SK-N-SH treated with all-trans-retinoic acid at 6 μM for 48 hours (cell line): ENCODE results near the gene FAM20B.
A peak's percentile ranks its signal among the peaks of the same experiment; 100 is the strongest.

Experiments
- ATAC-seq: fragments of 200-7000 bp; cut with Tn5 transposase; 3 replicates; pipeline ENCODE4 v1.9.1; 2020; ENCODE audit warnings: mild to moderate bottlenecking, moderate library complexity
- ARNTL ChIP-seq: fragments of 450-650 bp; formaldehyde crosslinking; IDR thresholded peaks from 2 replicates; pipeline ENCODE4 v1.5.0; 2020; ENCODE audit warnings: low read depth, mild to moderate bottlenecking, moderate library complexity, borderline replicate concordance
- BACH2 ChIP-seq: fragments of 250-450 bp; sonication (Bioruptor Pico); IDR thresholded peaks from 2 replicates; pipeline ENCODE4 v1.9.0; 2021; ENCODE audit warnings: mild to moderate bottlenecking, borderline replicate concordance
- CSDC2 ChIP-seq: fragments of 250-450 bp; sonication (Bioruptor Pico); IDR thresholded peaks from 2 replicates; pipeline ENCODE4 v1.5.0; 2020; ENCODE audit warnings: mild to moderate bottlenecking, moderate library complexity
- CSRNP3 ChIP-seq: fragments of 250-450 bp; sonication (Bioruptor Pico); IDR thresholded peaks from 2 replicates; pipeline ENCODE4 v1.5.1; 2021; ENCODE audit warnings: mild to moderate bottlenecking, moderate library complexity
- ESRRG ChIP-seq: fragments of 250-450 bp; sonication (Bioruptor Pico); IDR thresholded peaks from 2 replicates; pipeline ENCODE4 v1.6.1; 2021; ENCODE audit warnings: mild to moderate bottlenecking
- ISL1 ChIP-seq: fragments of 250-450 bp; sonication (Bioruptor Pico); IDR thresholded peaks from 2 replicates; pipeline ENCODE4 v2.1.2; 2022; ENCODE audit warnings: mild to moderate bottlenecking, moderate library complexity
- OSR1 ChIP-seq: fragments of 250-450 bp; sonication (Bioruptor Pico); IDR thresholded peaks from 2 replicates; pipeline ENCODE4 v1.8.0; 2022; ENCODE audit warnings: moderate library complexity, mild to moderate bottlenecking, inconsistent platforms
- PATZ1 ChIP-seq: fragments of 250-450 bp; sonication (Bioruptor Pico); IDR thresholded peaks from 2 replicates; pipeline ENCODE4 v1.8.0; 2020; ENCODE audit warnings: mild to moderate bottlenecking, moderate library complexity, borderline replicate concordance
- PPARA ChIP-seq: fragments of 250-450 bp; sonication (Bioruptor Pico); IDR thresholded peaks from 2 replicates; pipeline ENCODE4 v1.5.0; 2020; ENCODE audit warnings: mild to moderate bottlenecking, borderline replicate concordance
- RARB ChIP-seq: fragments of 250-450 bp; sonication (Bioruptor Pico); IDR thresholded peaks from 2 replicates; pipeline ENCODE4 v1.8.0; 2021; ENCODE audit warnings: mild to moderate bottlenecking, moderate library complexity
- TSHZ2 ChIP-seq: fragments of 250-450 bp; sonication (Bioruptor Pico); IDR thresholded peaks from 2 replicates; pipeline ENCODE4 v1.5.0; 2020; ENCODE audit warnings: mild to moderate bottlenecking, moderate library complexity
- ZC3H10 ChIP-seq: fragments of 250-450 bp; sonication (Bioruptor Pico); IDR thresholded peaks from 2 replicates; pipeline ENCODE4 v1.5.1; 2021; ENCODE audit warnings: mild to moderate bottlenecking, moderate library complexity
- ZFP3 ChIP-seq: fragments of 250-450 bp; sonication (Bioruptor Pico); IDR thresholded peaks from 2 replicates; pipeline ENCODE4 v1.5.0; 2020; ENCODE audit warnings: mild to moderate bottlenecking, moderate library complexity
- ZFP30 ChIP-seq: fragments of 450-650 bp; formaldehyde crosslinking; IDR thresholded peaks from 2 replicates; pipeline ENCODE4 v1.5.0; 2022; ENCODE audit warnings: mild to moderate bottlenecking, moderate library complexity
- ZNF565 ChIP-seq: fragments of 450-650 bp; formaldehyde crosslinking; conservative IDR thresholded peaks from 2 replicates; pipeline ENCODE4 v1.5.0; 2020; ENCODE audit warnings: low read depth, mild to moderate bottlenecking, moderate library complexity
- ZNF70 ChIP-seq: fragments of 450-650 bp; formaldehyde crosslinking; IDR thresholded peaks from 2 replicates; pipeline ENCODE4 v1.5.0; 2020; ENCODE audit warnings: mild to moderate bottlenecking, moderate library complexity
- ZNF8 ChIP-seq: fragments of 450-650 bp; formaldehyde crosslinking; IDR thresholded peaks from 2 replicates; pipeline ENCODE4 v1.5.0; 2020; ENCODE audit warnings: mild to moderate bottlenecking, moderate library complexity
- TF ChIP-seq, protein P1 (sequence below): fragments of 250-450 bp; sonication (Bioruptor Pico); IDR thresholded peaks from 2 replicates; pipeline ENCODE4 v1.8.0; 2021; ENCODE audit warnings: low read depth, mild to moderate bottlenecking, moderate library complexity, borderline replicate concordance
- TF ChIP-seq, protein P2 (sequence below): fragments of 250-450 bp; sonication (Bioruptor Pico); IDR thresholded peaks from 2 replicates; pipeline ENCODE4 v1.5.1; 2020; ENCODE audit warnings: low read depth, mild to moderate bottlenecking, moderate library complexity

FAM20B gene

DNA sequence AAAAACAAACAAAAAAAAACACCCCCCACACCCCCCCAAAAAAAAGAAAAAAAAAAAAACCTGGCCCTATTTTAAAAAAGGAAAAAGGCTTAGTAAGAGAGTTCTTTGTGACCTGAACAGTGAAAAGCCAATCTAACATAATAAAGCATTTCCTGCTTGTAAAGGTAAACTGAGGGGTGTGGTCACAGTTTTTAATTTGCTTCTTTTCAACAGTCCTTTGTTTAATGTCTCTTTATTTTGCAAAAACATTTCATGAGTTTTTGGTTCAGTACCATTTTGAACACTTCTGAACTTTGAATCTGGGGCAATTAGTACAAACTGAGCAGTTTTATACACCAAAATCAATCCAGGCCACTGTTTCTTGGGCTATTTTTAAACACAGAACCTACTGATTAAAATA lies 93.8 kb downstream of the FAM20B start:
- no peak for ATAC-seq
- no peak for TF ChIP-seq ZNF70 (CRISPR knock-in tag)
- no peak for TF ChIP-seq CSDC2 (CRISPR knock-in tag)
- TF ChIP-seq ARNTL (CRISPR knock-in tag): no peak
- TF ChIP-seq, all 23 proteins: peak for 0

DNA sequence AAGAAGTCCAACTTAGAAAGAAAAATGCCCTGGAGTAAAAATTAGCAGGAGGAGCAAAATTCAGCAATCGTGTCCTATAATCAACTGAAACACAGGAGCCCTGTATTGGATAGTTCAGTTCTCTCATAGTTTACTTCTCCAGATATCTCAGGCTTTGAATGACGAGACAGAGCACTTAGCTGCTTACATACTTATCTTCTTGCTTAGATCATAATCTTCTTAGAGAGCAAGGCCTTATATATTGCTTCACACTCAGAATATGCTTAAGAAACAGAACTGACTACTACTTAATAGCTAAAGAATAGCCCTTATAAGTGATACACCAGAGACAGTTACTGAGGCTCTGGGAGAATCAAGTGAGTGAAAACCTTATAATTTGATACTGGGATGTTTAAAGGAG lies 95.0 kb downstream of the FAM20B start:
- TF ChIP-seq ESRRG (CRISPR knock-in tag) (no peak), TSHZ2 (CRISPR knock-in tag) (no peak), ZNF565 (CRISPR knock-in tag) (no peak), RARB (CRISPR knock-in tag) (no peak), CSRNP3 (no peak), BACH2 (CRISPR knock-in tag) (no peak), PATZ1 (CRISPR knock-in tag) (no peak), ZNF70 (CRISPR knock-in tag) (no peak), ISL1 (CRISPR knock-in tag) (no peak), PPARA (CRISPR knock-in tag) (no peak), ARNTL (CRISPR knock-in tag) (no peak), ZFP30 (CRISPR knock-in tag) (no peak), OSR1 (no peak), ZNF8 (no peak), ZFP3 (CRISPR knock-in tag) (no peak)
- TF ChIP-seq, protein P1, sequence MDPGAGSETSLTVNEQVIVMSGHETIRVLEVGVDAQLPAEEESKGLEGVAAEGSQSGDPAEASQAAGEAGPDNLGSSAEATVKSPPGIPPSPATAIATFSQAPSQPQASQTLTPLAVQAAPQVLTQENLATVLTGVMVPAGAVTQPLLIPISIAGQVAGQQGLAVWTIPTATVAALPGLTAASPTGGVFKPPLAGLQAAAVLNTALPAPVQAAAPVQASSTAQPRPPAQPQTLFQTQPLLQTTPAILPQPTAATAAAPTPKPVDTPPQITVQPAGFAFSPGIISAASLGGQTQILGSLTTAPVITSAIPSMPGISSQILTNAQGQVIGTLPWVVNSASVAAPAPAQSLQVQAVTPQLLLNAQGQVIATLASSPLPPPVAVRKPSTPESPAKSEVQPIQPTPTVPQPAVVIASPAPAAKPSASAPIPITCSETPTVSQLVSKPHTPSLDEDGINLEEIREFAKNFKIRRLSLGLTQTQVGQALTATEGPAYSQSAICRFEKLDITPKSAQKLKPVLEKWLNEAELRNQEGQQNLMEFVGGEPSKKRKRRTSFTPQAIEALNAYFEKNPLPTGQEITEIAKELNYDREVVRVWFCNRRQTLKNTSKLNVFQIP (CRISPR knock-in tag): no peak
- TF ChIP-seq, protein P2, sequence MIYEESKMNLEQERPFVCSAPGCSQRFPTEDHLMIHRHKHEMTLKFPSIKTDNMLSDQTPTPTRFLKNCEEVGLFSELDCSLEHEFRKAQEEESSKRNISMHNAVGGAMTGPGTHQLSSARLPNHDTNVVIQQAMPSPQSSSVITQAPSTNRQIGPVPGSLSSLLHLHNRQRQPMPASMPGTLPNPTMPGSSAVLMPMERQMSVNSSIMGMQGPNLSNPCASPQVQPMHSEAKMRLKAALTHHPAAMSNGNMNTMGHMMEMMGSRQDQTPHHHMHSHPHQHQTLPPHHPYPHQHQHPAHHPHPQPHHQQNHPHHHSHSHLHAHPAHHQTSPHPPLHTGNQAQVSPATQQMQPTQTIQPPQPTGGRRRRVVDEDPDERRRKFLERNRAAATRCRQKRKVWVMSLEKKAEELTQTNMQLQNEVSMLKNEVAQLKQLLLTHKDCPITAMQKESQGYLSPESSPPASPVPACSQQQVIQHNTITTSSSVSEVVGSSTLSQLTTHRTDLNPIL (CRISPR knock-in tag): no peak
- peak; percentile 11; the same call in 2 of the 3 replicates for ATAC-seq

GRCh38 chr1:179121159-179121938 lies 95.7 kb downstream of the FAM20B start:
- ATAC-seq: peak; percentile 85
- TF ChIP-seq ZFP3 (CRISPR knock-in tag) (no peak), TSHZ2 (CRISPR knock-in tag) (no peak), PATZ1 (CRISPR knock-in tag) (no peak), ARNTL (CRISPR knock-in tag) (no peak), ZC3H10 (CRISPR knock-in tag) (no peak)
